Activated T-helper 1 cell treated with Interleukin-2 at 50 U/mL for 16 hours (primary cell): ENCODE data around the gene IL7R.
"Not testable (repeated sequence)": the region's sequence is repeated elsewhere in the genome, so short reads cannot be mapped to it uniquely, and the experiment has no call there.

Source experiments
- DNase-seq: peaks from one replicate; pipeline ENCODE4 v3.0.0-alpha.2; 2020; ENCODE audit warnings: low read depth

The IL7R gene

DNA sequence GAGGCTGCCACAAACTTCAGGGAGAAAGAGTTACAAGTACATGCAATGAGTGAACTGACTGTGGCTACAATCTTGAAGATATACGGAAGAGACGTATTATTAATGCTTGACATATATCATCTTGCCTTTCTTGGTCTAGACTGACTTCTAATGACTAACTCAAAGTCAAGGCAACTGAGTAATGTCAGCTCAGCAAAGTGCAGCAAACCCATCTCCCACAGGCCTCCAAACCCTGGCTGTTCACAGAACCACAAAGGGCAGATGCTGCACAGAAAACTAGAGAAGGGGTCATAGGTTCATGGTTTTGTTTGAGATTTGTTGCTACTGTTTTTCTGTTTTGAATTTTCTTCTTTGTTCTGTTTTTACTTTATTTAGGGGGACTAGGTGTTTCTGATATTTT lies 21.0 kb downstream of the IL7R start:
- DNase-seq, result no peak

DNA sequence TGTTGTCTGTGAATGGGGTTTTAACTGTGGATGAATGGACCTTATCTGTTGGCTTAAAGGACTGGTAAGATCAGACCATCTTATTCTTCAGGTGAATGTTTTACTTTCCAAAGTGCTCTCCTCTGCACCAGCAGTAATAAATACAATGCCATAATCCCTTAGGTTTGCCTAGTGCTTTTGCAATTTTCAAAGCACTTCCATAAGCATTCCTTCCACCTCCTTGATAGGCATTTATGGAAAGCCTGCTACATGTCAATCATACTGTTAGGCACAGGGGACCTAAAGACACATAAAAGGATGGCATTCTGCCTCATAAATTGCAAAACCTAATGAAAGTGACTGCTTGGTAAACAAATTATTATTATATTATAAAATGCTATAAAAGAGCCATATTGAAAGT lies 21.4 kb downstream of the IL7R start:
- DNase-seq, result no peak

DNA sequence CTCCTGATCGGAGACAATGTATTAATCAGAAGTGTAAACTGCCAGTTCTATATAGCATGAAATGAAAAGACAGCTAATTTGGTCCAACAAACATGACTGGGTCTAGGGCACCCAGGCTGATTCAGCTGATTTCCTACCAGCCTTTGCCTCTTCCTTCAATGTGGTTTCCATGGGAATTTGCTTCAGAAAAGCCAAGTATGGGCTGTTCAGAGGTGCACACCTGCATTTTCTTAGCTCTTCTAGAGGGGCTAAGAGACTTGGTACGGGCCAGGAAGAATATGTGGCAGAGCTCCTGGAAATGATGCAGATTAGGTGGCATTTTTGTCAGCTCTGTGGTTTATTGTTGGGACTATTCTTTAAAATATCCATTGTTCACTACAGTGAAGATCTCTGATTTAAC lies 22.4 kb downstream of the IL7R start:
- DNase-seq, result no peak

DNA sequence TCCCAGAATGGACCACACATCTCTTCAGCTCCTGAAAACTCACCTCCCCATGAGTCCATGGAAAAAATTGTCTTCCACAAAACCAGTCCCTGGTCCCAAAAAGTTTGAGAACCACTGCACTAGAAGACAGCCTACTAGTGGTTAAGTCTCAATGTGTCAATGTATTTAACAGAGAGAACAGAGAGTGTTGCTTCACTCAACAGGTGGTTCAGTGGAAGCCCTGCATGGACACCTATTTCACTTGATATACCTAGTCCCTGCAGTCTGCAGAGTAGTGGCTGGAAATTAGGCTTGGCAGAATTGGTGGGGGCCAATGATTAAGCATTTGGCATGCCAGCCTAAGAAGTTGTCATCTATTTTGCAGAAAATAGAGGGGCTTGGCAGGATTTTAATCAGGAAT lies 23.0 kb downstream of the IL7R start:
- no peak for DNase-seq

DNA sequence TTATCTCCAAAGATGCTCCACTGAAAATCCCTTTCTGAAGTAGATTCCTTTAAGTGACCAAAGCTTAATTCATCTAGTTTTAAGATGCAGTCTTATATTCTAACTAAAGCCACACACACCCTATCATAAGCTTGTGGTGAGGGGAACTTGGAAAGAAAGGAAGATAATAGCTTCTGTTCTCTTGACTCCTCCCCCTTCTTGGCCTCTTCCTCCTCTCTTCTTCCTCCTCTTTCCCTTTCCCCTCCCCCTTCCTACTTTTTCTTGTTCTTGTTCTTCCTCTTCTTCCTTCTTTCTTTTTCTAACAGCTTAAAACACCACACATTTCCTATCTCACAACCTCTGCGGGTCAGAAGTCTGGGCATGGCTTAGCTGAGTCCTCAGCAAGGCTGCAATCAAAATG lies 23.5 kb downstream of the IL7R start:
- no peak for DNase-seq

DNA sequence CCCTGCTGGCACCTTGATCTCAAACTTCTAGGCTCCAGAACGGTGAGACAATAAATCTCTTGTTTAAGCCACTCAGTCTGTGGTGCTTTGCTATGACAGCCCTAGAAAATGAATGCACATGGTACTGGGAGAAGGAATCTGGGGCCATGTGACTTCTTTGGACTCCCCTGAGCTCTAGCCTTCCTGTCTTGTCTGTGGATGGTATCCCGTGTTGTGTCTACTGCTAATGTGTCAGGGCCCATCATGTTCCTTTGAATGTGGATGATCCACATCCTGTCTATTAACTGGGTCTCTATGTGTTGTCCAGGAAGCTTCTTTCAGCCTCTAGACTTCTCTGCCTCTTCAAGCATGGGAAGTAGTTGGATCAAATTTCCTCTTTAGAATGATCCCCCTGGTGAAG lies 25.1 kb downstream of the IL7R start:
- DNase-seq, result no peak

DNA sequence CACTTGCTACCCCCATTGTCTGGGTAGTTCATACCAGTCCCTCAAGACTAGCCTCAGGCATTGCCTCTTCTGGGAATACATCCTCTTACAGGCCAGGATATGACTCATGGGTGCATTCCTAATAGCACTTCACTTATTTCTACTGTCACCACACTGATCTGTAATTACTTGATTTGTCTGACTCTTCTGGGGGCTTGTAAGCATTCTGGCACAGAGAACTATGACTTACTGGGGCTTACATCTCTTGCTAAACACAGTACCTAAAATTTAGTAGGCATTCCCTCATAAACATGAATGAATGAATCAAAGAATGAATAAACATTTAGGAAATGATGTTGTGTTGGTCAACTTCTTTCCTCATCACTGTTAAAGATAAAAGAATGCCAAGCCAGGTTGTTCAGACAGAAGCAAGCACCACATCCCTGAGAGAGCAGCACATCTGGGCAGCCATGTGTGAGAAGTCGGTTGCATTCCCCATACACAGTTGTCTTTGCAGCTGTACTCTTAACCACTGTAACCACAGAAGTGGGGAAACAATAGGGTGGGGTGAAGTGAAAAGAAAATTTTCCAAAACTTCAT lies 27.6 kb downstream of the IL7R start:
- no peak for DNase-seq

DNA sequence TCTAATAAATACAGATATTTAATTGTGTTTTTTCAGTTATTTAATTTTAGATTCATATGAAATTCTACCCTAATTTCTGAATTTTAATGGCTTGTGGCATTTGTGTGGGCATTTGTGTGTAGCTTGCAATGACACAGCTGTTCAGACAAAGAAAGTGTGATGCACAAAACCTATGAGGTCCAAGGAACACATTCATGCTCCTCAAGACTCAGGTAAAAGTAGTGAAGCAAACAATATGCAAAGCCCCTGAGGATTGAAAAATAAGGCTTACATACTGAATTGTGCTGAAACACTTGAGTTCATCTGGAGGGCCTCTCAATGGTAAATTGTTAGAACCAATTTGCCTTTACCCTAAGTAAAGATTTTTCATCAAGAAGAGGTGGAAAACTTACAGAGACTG lies 28.1 kb downstream of the IL7R start:
- DNase-seq, result no peak

DNA sequence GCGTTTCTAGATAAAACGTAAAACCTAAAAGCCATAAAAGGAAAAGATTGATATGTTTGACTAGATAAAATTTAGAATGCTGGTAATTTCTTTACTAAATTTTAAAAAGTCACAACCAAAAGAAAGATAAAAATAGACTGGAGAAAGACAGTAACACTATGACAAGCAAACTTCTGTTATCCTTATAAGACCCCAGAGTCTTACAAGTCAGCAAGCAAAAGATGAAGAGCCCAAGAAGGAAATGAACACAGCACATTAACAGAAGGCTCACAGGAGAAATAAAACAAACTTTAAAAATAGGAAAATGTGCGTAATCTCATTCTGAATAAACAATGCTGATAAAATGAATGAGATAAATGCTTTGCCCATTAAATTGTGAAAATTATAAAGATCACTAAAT lies 29.7 kb downstream of the IL7R start:
- DNase-seq, result no peak

DNA sequence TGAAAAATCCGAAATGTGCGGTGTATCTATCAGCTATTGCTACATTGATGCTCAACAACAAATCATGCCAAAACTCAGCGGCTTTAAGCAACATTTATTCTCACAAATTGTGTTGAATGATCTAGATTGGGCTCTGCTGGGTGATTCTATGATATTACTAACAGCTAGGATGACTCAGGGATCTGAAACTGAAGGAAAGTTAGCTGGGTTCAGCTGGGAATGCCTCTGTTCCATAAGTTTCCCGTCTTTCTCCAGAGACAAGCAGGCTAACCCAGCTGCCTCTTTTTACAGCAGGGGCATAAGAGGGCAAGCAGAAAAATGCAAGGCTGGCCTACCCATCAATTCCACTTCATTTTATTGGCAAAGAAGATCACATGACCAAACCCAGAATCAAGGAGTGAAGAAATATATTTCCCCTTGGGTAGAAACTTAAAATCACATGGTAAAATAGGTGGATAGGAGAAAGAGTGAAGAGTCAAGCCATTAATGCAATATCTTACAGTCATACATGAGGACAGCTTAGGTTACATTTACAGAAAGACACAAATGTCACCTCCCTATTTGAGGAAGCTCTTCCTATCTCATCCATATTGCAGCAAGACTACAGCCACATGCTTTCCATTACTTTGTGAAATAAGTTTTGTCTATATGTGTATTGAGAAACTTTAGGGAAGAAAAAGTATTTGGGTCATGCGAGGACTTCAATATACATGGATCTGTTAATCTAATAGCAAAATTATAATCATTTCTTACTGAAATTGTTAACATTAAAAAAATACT lies 30.8 kb downstream of the IL7R start:
- DNase-seq, result no peak

DNA sequence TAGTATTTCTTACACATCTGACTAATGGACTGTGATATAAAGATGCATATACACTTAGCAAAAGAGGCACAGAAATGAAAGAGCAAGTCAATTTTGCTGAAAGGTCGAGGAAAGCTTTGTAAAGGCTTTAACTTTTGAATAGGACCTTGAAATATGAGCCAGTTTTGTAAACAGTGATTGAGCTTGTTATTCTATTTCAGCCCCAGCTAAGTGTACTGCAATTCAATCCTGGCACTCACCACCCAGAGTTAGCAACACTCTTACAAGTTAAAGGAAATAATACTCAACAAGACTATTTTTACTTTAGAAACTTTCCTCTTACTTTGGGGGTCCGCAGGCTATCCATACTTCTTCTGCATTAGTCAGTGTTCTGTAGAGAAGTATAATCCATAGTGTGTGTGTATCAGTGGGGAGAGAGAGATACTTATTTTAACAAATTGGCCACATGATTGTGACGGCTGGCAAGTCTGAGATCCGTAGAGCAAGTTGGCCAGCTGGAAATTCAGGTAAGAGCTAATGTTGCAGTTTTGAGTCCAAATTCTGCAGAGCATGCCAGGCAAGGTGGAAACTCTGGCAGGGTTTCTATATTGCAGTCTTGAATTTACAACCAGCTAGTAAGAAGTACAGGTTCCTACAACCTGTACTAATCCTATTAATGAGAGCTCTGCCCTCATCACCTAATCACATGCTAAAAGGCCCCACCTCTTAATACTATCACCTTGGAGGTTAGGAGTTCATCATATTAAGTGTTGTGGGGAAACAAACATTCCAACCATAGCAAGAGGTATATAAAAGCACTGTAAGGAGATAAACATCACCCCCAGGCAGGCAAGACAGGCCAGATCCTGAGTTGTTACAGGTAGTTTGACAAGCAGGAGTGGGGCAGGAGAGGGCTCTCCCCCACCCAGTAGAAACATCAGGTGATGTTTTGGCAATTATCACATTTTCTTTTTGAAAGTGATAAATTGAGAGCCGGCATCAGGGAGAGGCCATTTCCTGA lies 33.6 kb downstream of the IL7R start:
- no peak for DNase-seq

DNA sequence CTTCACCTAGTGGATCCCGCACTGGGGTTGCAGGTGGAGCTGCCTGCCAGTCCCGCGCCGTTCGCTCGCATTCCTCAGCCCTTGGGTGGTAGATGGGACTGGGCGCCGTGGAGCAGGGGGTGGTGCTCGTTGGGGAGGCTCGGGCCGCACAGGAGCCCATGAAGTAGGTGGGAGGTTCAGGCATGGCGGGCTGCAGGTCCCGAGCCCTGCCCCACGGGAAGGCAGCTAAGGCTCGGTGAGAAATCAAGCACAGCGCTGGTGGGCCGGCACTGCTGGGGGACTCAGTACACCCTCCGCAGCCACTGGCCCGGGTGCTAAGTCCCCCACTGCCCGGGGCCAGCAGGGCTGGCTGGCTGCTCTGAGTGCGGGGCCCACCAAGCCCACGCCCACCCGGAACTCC lies 36.1 kb downstream of the IL7R start:
- DNase-seq, result not testable (repeated sequence)

DNA sequence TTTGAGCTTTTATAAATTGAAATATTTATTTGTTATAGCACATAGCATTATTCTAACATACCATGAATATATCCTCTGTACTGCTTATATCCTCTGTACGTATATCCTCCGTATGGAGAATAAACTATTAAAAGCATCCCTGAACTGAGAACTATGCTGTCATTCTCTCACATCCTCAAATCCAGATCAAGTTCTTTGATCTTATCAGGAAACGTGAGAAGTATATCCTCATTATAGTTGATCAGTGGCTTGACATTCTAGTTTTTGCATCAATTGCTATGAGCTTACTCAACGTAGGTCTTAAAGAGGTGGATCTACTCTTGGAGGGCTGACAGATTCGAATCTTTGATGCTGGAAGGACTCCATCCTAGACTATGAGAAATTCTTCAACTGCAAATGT lies 37.4 kb downstream of the IL7R start:
- no peak for DNase-seq

DNA sequence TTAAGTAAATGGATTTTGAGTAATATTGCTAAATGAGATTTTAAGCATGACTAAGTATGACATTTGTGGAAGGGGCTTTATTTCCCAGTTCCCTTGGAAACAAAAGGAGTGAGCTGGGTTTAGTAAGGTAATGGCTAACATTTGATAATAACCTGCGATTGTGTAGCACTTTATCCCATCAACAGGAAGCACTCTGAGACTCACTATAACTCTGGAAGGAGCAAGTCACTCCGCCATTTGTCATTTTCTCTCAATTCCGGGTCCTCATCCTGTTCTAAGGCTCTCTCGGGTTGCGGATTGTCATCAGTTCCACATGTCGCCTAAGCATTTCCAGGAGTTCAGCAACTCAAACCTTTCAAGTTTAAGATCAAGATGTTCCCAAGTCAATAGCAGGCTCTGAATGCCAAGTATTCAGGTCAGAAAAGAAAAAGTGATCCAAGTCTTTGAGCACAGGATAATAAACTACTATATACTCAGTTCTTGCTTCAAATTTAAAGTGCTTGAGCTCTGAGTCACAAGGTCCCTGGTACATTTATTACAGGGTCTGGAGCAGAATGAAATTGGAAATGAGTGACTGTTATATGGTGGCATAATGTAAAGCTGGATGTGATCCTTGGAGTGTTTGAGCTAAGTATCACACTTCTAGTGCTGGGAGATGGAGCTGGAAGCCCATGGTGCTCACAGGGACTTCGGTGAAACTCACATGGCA lies 42.4 kb downstream of the IL7R start:
- DNase-seq, result no peak

DNA sequence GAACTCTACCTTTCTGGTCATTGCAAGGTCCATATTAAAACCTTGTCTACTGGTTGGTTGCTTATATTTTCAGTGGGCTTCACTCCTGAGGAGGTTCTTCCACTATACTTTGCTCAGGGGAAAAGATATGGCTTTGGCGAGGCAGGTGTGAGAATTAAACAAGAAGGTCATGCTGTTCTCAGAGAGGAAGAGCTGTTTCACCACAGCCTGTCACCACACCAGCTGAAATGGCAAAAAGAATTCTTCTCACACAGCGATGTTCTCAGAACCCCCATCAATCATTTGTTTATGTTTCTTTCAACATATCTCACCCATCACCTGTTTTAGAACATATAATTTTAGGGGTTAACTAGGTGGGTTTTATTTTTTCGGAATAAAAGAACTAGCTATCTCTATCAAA lies 43.1 kb downstream of the IL7R start:
- DNase-seq, result no peak

DNA sequence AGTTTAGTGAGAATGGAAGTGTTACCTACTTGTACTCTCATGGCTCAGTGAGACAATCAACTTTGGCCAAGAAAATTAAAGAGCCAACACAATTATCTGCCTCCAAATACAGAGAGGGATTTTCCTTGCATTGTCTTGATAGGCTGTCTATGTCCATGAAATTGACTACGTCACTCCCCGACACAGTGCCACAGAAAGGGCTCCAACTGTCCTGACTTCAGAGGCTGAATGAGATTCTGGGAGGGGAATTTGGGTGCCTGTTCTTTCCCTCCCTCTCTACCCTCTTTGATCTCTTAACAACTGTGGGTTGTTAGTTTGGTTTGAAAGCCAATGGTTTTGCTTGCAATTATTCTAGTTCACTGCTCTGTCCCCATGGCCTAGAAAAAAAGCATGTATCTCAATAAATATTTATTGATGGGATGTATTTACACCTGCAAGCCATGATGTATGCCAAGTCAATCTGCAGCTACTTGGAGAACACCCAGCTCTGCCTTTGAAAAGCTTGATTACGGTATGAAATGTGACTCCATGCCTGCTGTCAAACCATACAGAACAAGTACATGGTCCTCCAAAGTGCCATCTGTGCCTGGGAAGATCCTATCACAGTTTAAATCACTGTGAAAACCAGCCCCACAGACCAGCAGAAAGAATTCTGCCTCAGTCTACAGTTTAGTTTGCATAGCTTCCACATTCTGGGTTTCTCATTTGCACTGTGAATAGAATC lies 44.4 kb downstream of the IL7R start:
- no peak for DNase-seq

DNA sequence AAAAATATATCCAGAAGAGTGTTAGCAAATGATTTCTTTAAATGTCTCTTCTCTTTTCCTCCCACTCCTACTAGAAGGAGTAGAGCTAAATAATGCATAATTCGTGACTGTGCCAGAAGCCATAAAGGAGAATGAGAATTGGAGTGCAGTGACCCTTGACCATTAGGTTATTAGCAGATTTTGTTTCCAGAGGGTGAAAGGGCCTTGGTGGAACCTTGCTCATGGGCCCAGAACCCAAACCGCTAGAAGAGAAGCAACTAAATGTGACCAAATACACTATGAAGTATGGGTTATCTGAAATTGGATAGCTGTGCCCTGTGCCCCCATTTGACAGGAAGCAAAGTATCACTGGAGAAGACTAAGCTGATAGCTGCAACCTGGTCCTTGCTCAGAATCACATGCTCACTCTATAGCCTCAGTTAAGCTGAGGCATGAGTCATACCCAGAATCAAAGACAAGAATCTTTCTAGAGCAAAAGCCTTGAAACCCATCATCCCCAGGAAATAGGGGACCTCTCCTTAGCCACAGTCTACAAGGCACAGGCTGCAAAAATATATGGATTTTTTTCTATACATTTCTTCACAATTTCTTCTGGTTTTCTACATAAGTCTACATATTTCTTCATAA lies 45.5 kb downstream of the IL7R start:
- DNase-seq, result no peak

DNA sequence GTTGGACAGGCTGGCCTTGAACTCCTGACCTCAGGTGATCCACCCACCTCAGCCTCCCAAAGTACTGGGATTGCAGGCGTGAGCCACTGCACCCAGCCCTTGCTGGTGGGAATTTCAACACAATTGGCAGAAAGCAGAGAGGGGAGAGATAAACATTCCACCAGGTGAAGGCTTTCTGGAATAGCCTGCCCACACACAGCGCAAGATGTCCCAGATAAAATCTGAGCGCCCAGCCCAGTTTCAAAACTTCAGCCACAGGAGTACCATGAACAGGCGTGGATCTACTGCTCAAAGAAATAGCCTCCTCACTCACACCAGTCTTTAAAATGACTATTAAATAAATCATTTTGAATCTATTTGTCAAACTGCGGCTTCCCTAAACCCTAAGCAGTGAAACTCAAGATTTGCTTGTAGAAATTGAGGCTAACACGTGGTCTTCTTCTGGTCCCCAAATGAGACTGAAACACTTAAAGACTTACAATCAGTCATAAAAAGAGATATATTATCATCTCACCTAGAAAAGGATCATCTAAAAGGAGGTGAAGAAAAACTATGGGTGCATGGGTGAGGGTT lies 47.0 kb downstream of the IL7R start:
- no peak for DNase-seq

DNA sequence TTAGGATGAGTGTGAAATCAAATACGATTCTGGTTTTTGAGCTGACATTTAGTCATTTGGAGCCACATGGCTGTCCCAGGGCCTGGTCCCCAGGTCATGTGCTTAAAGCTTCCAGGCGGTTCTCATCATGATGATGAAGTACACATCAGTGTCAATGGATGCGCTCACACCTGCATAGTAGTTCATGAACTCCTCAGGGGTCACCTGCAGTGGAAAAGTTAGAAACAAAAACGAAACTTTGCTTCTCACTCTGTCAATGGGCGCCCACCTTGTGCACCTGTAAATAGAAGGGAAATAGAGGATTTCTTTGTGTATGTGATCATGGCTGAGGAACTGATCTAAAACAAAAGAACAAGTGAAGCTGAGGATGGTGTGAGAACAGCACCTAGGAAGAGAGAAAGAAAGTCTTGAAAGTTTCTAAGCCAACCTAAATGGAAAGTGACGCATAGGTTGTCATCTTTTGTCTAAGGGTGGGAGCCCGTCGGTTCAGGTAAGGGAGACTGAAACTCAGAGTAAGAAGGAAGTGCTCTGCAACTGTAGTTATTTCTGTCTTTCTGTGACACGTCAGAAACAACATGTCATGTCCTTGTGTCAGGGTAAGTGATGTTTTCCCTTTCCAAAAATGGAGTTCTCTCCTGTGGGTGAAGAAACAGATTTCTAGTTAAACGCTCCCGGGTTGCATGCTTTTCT lies 47.9 kb downstream of the IL7R start:
- DNase-seq, result no peak

DNA sequence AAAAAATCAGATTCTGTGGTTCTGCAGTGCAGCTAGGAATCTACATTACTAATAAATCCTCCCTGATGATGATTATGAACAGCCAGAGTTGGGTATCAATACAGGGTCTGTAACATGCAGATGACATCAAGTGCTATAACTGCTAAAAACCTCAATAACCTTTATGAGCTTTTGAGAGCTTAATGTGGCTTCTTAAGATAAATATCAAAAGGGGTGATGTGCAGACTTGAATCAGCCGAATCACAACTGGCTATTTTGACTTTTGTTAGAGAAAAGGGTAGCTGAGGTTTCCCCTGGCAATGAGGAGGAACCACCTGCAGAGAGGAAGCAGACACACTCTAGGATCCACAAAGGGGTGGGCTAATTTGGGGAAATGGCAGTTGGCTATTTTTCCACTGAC lies 51.5 kb downstream of the IL7R start:
- DNase-seq, result no peak
